Measurements from ENCODE around the gene BNIP5.

- TF ChIP-seq YY1 (IDR thresholded peaks at IDR 0.05; ENCODE audit: insufficient read depth, insufficient read length) (no peak), ZNF274 (IDR thresholded peaks at IDR 0.05; ENCODE audit: low read depth, low read length) (no peak)
Observed at GRCh38 chr6:36376742-36377141, 40.1 kb upstream of the BNIP5 start.
